ENCODE data around the gene NECAB2.

GRCh38 chr16:84038469-84038868 lies 70.4 kb downstream of the NECAB2 start:
- TF ChIP-seq, protein P1, sequence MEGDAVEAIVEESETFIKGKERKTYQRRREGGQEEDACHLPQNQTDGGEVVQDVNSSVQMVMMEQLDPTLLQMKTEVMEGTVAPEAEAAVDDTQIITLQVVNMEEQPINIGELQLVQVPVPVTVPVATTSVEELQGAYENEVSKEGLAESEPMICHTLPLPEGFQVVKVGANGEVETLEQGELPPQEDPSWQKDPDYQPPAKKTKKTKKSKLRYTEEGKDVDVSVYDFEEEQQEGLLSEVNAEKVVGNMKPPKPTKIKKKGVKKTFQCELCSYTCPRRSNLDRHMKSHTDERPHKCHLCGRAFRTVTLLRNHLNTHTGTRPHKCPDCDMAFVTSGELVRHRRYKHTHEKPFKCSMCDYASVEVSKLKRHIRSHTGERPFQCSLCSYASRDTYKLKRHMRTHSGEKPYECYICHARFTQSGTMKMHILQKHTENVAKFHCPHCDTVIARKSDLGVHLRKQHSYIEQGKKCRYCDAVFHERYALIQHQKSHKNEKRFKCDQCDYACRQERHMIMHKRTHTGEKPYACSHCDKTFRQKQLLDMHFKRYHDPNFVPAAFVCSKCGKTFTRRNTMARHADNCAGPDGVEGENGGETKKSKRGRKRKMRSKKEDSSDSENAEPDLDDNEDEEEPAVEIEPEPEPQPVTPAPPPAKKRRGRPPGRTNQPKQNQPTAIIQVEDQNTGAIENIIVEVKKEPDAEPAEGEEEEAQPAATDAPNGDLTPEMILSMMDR (optimal IDR thresholded peaks at IDR 0.05 in 1 of 3, IDR thresholded peaks at IDR 0.05 in 1 of 3, conservative IDR thresholded peaks at IDR 0.05 in 1 of 3; ENCODE audit: extremely low read depth in 1 of 3, insufficient read depth in 2 of 3, low read length in 3 of 3) = no peak
- TF ChIP-seq EZH2 (IDR thresholded peaks at IDR 0.05; ENCODE audit: low read length) = no peak

Data from keratinocyte (primary cell).